Smooth muscle cell (in vitro differentiated cells): ENCODE data around the gene CDH23. TPM values are rescaled to one million over a fixed set of nuclear protein-coding genes. Genes with fewer than 3 reads are reported as not detected.

Experiments used
- DNase-seq: peaks from one replicate; lab custom pipeline; 2025; ENCODE audit not compliant: unreplicated experiment; lab: John Stamatoyannopoulos, UW
- H2AFZ ChIP-seq: fragments of 200-600 bp; sonication (generic); 2 replicates; pipeline ENCODE4 v1.6.0; 2016; ENCODE audit warnings: antibody characterized with exemption, low read depth, mild to moderate bottlenecking
- H3F3A ChIP-seq: fragments of 200-600 bp; sonication (generic); 2 replicates; pipeline ENCODE4 v1.6.0; 2017; ENCODE audit warnings: antibody characterized with exemption, low read depth
- H3K27ac ChIP-seq: fragments of 200-600 bp; sonication (generic); 2 replicates; pipeline ENCODE4 v1.5.1; 2016; ENCODE audit warnings: low read depth, mild to moderate bottlenecking
- H3K27me3 ChIP-seq: fragments of 200-600 bp; sonication (generic); 2 replicates; pipeline ENCODE4 v1.6.1; 2016; ENCODE audit warnings: low read depth, mild to moderate bottlenecking
- H3K36me3 ChIP-seq: fragments of 200-600 bp; sonication (generic); 2 replicates; pipeline ENCODE4 v1.5.1; 2016; ENCODE audit warnings: low read depth
- H3K4me1 ChIP-seq: fragments of 200-600 bp; sonication (generic); 2 replicates; pipeline ENCODE4 v1.5.1; 2016; ENCODE audit warnings: low read depth
- H3K4me2 ChIP-seq: fragments of 200-600 bp; sonication (generic); 2 replicates; pipeline ENCODE4 v1.6.0; 2016; ENCODE audit warnings: mild to moderate bottlenecking
- H3K4me3 ChIP-seq: fragments of 200-600 bp; sonication (generic); 2 replicates; pipeline ENCODE4 v1.5.1; 2016; ENCODE audit warnings: mild to moderate bottlenecking
- H3K79me2 ChIP-seq: fragments of 200-600 bp; sonication (generic); 2 replicates; pipeline ENCODE4 v1.6.0; 2016; ENCODE audit warnings: low read depth, mild to moderate bottlenecking
- H3K9ac ChIP-seq: fragments of 200-600 bp; sonication (generic); 2 replicates; pipeline ENCODE4 v1.6.0; 2016; ENCODE audit warnings: low read depth
- H3K9me3 ChIP-seq: fragments of 200-600 bp; sonication (generic); replicated peaks from 2 replicates; pipeline ENCODE4 v1.5.1; 2016; ENCODE audit warnings: low read depth
- H4K20me1 ChIP-seq: fragments of 200-600 bp; sonication (generic); 2 replicates; pipeline ENCODE4 v1.6.0; 2016; ENCODE audit warnings: low read depth
- WGBS: methylation state at CpG from one replicate; pipeline ENCODE4 v1.1.7; 2016; ENCODE audit warnings: low lambda C conversion rate; 5-methylcytosine and 5-hydroxymethylcytosine counted together
- polyA plus RNA-seq: library from polyadenylated mRNA; unstranded; fragments of >200 nt; fragmentation: Nextera tagmentation; extraction: Ambion mirVana; gene quantifications from 2 replicates; pipeline ENCODE4 v1.2.1, GENCODE V29; 2016
- total RNA-seq: library from RNA; depleted of rRNA; stranded (reverse); fragments of >200 nt; gene quantifications from 2 replicates; pipeline ENCODE4 v1.2.3, GENCODE V29; 2014
- TF ChIP-seq, protein P1 (sequence below): fragments of 200-600 bp; sonication (generic); IDR thresholded peaks from 2 replicates; pipeline ENCODE4 v1.5.1; 2017; ENCODE audit warnings: borderline replicate concordance, mild to moderate bottlenecking, antibody characterized with exemption; ENCODE audit not compliant: insufficient read depth, poor library complexity, severe bottlenecking

Gene CDH23
- total and polyA plus RNA-seq, 2 experiments from 2014 or later = 0.99 to 2.5 TPM

DNA sequence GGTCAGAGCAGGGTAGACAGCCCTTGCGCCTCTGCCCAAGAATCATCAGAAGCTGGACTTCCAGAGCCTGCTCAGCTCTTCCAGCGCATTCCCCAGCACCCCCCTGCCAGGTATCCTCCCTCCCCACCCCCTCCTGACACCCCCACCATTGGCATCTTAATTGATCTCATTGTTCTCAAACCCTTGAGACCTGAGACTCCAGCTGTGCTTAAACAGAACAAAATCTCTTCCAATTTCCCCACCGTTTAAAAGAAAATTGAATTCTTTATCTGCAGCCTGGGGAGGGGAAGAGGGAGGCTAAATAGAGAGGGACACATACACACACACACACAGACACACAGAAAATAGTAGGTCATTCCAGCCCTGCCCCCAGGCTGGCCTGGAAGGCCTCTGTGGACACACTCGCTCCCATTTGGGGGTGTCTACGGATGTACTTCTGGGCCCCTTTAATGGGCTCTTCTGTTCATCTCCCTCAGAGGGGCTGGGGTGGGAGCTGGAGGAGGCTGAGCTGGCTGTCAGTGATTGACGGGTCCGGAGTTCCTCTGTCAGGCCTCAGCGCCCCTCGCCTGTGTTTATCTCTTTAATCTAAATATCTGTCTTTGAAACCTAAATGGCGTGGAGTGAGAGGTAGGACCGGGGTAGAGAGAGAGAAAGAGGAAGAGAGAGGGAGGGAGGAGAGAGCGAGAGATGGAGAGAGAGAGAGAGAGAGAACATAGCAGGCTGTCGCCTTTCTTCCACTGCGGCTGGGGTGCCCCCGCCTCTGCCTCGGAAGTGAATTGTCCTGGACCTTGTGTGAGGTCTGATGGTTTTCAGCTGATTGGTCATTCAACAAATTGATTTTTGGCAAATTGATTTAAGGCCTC, 261.1 kb downstream of the CDH23 start:
- Histone ChIP-seq H3K27me3 (peaks cover 16% of the 10 kb centered on the region), H4K20me1 (no peaks in the 10 kb centered on the region), H3K4me3 (no peak overlapping the region), H3K4me2 (no peak overlapping the region), H3K4me1 (peaks cover 28% of the 10 kb centered on the region), H3K27ac (no peak overlapping the region), H3K36me3 (no peaks in the 10 kb centered on the region), H3K9ac (no peak overlapping the region), H3K9me3 (no peaks in the 10 kb centered on the region), H3K79me2 (no peaks in the 10 kb centered on the region), H2AFZ (no peak overlapping the region), H3F3A (no peaks in the 10 kb centered on the region)
- WGBS = 59% methylated on average over 16 of the region's 16 CpGs
- TF ChIP-seq, protein P1, sequence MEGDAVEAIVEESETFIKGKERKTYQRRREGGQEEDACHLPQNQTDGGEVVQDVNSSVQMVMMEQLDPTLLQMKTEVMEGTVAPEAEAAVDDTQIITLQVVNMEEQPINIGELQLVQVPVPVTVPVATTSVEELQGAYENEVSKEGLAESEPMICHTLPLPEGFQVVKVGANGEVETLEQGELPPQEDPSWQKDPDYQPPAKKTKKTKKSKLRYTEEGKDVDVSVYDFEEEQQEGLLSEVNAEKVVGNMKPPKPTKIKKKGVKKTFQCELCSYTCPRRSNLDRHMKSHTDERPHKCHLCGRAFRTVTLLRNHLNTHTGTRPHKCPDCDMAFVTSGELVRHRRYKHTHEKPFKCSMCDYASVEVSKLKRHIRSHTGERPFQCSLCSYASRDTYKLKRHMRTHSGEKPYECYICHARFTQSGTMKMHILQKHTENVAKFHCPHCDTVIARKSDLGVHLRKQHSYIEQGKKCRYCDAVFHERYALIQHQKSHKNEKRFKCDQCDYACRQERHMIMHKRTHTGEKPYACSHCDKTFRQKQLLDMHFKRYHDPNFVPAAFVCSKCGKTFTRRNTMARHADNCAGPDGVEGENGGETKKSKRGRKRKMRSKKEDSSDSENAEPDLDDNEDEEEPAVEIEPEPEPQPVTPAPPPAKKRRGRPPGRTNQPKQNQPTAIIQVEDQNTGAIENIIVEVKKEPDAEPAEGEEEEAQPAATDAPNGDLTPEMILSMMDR = no peak
- no peak for DNase-seq

DNA sequence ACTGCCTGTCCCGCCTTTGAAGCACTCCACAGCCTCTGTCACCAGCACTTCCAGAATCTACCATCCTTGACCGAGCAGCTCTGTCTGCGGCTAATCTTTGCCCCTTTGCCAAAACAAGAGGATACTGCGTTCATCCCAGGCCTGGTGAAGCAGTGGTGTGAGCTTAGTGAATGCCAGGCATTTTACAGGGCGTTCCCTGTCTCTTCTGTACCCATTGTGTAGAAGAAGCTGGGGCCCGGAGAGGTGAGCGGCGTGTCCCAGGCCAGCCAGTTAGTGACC, 261.7 kb downstream of the CDH23 start:
- TF ChIP-seq, protein P1 = no peak
- H3K27ac ChIP-seq = no peak overlapping the region
- no peaks in the 10 kb centered on the region for H4K20me1 ChIP-seq
- H3K79me2 ChIP-seq = no peaks in the 10 kb centered on the region
- 78% methylated on average over 8 of the region's 8 CpGs for WGBS
- DNase-seq = no peak
- H3F3A ChIP-seq = no peaks in the 10 kb centered on the region
- no peak overlapping the region for H3K4me2 ChIP-seq
- H3K4me3 ChIP-seq = no peak overlapping the region
- H3K27me3 ChIP-seq = peaks cover 16% of the 10 kb centered on the region
- H3K9me3 ChIP-seq = no peaks in the 10 kb centered on the region
- no peaks in the 10 kb centered on the region for H3K36me3 ChIP-seq
- H3K4me1 ChIP-seq = peaks cover 28% of the 10 kb centered on the region
- no peak overlapping the region for H3K9ac ChIP-seq
- no peak overlapping the region for H2AFZ ChIP-seq

DNA sequence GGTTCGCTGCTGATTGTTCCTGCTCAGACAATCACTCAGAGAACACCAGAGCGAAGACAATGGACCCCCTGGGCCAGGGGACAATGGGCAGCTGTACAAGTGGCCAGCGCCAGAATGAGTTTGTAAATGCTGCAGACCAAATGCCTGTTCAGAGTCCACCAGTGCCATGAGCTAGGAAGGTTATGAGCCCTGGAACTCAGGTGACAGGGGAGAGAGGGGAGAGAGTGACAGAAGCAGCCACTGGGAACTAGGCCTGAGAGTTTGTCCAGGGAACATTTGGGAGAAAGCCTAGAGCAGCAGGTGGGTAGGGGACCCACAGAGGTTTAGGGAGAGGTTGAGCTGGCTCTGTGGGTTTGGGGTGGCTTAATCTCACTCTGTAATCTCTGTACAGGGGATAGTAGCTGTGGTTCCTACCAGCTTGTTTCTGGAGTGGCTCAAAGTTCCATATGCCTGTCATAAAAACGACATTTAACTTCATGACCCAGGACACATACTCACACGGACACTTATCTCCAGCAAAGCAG, 262.5 kb downstream of the CDH23 start:
- Histone ChIP-seq H3K27me3 (peaks cover 16% of the 10 kb centered on the region), H3K9me3 (no peaks in the 10 kb centered on the region), H3K9ac (no peak overlapping the region), H3K4me2 (no peak overlapping the region), H3F3A (no peaks in the 10 kb centered on the region), H3K36me3 (no peaks in the 10 kb centered on the region), H3K4me3 (no peak overlapping the region), H4K20me1 (no peaks in the 10 kb centered on the region), H3K27ac (no peak overlapping the region), H2AFZ (no peak overlapping the region), H3K79me2 (no peaks in the 10 kb centered on the region), H3K4me1 (peaks cover 28% of the 10 kb centered on the region)
- DNase-seq = no peak
- TF ChIP-seq, protein P1 = no peak
- WGBS = 67% methylated on average over 5 of the region's 5 CpGs

DNA sequence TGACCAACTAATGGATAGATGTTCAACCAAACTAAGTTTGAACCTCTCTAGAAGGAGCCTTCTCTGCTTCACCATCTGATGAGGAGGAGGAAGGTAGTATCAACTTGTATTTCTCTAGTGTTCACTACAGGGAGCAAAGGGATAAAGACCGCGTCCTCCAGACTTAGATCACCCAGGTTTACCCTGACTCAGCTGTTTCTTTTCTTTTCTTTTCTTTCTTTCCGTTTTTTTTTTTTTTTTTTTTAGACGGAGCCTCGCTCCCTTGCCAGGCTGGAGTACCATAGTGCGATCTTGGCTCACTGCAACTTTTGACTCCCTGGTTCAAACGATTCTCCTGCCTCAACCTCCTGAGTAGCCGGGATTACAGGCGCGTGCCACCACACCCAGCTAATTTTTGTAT, 263.0 kb downstream of the CDH23 start:
- H3K9ac ChIP-seq = no peak overlapping the region
- H3K36me3 ChIP-seq = no peaks in the 10 kb centered on the region
- H3K4me1 ChIP-seq = peaks cover 28% of the 10 kb centered on the region
- no peaks in the 10 kb centered on the region for H4K20me1 ChIP-seq
- no peak overlapping the region for H3K27ac ChIP-seq
- no peak overlapping the region for H3K4me3 ChIP-seq
- no peaks in the 10 kb centered on the region for H3K79me2 ChIP-seq
- TF ChIP-seq, protein P1 = no peak
- peaks cover 16% of the 10 kb centered on the region for H3K27me3 ChIP-seq
- H3K4me2 ChIP-seq = no peak overlapping the region
- H3K9me3 ChIP-seq = no peaks in the 10 kb centered on the region
- WGBS = 87% methylated on average over 10 of the region's 10 CpGs
- DNase-seq = no peak
- no peak overlapping the region for H2AFZ ChIP-seq
- no peaks in the 10 kb centered on the region for H3F3A ChIP-seq
